NCI-H446 (cell line): ENCODE results near the gene RPL41.
"Not testable (repeated sequence)": the region's sequence is repeated elsewhere in the genome, so short reads cannot be mapped to it uniquely, and the experiment has no call there.

ENCODE experiments used
- DNase-seq, 2 experiments: peaks; one replicate each; lab custom pipeline; 2025; lab: John Stamatoyannopoulos, UW

The RPL41 gene

DNA sequence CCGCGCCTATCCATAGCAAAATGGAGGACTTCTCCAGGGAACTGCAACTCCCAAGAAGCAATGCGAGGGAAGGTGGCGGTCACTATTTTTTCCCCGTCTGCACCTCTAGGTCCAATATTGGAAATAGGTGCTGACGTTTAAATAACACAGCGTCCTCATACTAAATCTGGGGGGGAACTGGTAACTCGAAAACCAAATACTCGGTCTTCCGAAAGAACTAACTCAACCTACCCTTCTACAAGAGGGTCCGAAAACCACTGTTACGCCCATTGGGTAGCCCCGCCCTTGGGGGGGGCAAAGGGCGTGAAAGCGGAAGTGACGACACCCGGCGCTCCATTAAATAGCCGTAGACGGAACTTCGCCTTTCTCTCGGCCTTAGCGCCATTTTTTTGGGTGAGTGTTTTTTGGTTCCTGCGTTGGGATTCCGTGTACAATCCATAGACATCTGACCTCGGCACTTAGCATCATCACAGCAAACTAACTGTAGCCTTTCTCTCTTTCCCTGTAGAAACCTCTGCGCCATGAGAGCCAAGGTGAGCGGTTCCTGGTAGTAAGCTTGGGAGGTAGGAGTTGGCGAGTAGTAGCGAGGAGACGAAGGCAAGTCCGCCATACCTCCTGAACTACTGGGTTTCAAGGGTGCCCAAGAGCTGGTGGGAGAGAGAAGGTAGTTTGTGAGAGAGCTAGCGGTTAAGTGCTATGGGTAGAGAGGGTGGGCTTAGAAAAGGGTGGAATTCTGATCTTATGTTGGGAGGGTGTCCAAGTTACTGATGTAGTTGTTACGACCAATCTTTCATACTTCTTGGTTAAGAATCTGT lies at the start of gene RPL41:
Gene RPL41, plus strand, starts transcription at position 367 of the 815 bp plus-strand sequence.
- DNase-seq: peak; percentile 96

DNA sequence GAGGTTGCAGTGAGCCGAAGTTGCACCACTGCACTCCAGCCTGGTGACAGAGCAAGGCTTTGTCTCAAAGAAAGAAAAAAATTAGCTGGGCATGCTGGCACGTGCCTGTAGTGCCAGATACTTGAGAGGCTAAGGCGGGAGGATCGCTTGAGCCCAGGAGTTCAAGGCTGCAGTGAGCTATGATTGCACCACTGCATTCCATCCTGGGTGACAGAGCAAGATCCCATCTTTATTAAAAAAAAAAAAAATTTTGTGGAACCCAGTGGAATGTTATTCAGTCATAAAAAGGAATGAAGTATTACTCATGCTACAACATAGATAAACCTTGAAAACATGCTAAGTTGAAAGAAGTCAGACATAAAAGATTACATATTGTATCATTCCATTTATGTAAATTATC lies 44.8 kb upstream of the RPL41 start:
- no peak for DNase-seq

- no peak for DNase-seq
Measured at GRCh38 chr12:56074396-56074795, 42.0 kb upstream of the RPL41 start.

- DNase-seq: not testable (repeated sequence)
Measured at GRCh38 chr12:56077966-56078365, 38.5 kb upstream of the RPL41 start.

DNA sequence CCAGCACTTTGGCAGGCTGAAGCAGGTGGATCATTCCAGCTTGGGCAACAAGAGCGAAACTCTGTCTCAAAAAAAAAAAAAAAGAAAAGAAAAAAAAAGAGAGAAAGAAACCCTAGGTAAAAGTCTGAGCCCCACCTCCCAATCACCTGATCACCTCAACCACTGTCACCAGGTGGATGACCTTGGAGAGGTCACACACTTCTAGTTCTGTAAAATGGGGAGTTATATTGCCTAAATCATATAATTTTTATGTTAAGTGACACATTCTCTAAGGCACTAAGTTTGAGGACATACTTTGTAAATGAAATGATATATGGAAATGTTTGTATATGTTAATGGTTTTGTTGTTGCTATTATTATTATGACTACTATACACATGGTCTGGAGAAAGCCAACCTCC lies 38.0 kb upstream of the RPL41 start:
- DNase-seq: no peak

GRCh38 chr12:56078931-56079722 lies 37.3 kb upstream of the RPL41 start:
- peak; percentile 26 to 70 for DNase-seq

- peak; percentile 15 to 48 for DNase-seq
Measured at GRCh38 chr12:56079723-56080555, 36.5 kb upstream of the RPL41 start, which contains the start of gene ERBB3. Gene ERBB3, plus strand, starts transcription at chr12:56080165. Its CDS starts 136 bp downstream, at chr12:56080301.

DNA sequence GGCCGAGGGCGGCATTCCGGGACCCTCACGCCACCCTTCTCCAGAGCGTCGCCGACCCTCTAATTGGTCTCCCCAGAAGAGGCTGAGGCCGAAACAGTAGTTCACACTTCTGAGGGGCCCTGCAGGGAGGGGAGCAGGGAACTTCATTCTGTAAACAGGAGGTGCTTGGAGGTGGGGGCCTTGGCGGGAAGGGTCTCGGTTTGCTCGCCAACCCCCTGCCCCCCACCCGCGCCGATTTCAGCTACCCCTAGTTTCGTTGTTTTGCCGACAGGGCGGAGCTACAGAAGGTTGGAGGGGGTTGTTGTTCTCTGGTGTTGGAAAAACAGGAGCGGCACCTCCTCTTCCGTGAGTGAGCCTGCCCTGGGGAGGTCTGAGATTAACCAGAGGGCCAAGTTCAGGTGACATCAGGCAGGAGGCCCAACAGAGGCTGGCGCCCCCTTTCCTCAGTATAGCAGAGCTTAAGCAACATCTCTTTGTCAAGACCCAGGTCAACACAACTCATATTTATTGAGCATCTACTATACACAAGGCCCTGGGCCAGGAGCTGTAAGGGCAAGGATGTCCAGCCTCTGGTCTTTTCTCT lies 35.8 kb upstream of the RPL41 start:
- DNase-seq: no peak

- DNase-seq: no peak
Measured at GRCh38 chr12:56081393-56082347, 34.8 kb upstream of the RPL41 start.

DNA sequence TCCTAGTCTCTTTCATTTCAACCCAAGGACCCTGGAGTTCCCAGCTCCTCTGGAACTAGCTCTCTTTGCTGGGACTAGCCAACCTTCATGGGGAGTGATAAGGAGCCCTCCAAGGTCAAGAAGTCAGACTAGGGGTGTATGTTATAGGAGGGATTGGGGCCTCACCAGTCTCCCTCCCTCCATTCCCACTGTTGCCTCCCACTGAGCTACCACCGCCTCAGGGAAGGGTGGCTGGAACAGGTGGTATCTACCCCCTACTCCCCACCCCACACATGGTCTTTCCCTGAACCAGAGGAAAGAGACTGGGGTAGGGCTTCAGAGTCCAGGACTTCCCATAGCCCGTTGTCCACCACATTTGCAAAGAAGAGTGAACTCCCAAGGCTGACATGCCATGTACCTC lies 34.1 kb upstream of the RPL41 start:
- DNase-seq: no peak

GRCh38 chr12:56082967-56083366 lies 33.5 kb upstream of the RPL41 start:
- no peak for DNase-seq

DNA sequence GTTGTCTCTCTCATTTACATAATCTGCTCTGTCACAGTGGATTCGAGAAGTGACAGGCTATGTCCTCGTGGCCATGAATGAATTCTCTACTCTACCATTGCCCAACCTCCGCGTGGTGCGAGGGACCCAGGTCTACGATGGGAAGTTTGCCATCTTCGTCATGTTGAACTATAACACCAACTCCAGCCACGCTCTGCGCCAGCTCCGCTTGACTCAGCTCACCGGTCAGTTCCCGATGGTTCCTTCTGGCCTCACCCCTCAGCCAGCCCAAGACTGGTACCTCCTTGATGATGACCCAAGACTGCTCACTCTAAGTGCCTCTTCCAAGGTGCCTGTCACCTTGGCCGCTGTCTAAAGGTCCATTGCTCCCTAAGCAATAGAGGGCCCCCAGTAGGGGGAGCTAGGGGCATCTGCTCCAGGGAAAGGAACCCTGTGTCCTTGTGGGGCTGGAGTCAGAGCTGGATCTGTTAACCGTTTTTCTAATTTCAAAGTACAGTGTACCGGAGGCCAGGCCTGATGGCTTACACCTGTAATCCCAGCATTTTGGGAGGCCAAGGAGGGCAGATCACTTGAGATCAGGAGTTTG lies 31.4 kb upstream of the RPL41 start:
- peak in 1 of 2 experiments; percentile 14 for DNase-seq

DNA sequence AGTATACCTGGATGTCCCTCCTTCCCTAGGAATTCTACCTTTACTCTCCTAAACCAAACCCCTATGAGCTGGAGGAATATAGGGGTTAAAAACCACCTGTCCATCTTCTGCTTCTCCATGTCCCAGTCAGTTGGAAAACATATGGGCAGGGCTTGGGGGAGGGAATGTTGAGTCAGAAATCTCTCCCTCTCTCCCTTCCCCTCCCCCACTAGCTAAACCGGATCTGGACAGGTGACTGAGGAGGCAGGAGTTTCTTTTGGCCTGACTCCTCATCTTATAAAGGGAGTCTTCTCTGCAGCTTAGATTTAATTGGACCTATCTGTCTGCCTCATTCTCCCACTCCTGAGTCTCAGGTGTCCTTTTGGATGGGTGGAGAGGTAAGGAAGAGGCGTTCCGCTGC lies 30.3 kb upstream of the RPL41 start:
- no peak for DNase-seq

DNA sequence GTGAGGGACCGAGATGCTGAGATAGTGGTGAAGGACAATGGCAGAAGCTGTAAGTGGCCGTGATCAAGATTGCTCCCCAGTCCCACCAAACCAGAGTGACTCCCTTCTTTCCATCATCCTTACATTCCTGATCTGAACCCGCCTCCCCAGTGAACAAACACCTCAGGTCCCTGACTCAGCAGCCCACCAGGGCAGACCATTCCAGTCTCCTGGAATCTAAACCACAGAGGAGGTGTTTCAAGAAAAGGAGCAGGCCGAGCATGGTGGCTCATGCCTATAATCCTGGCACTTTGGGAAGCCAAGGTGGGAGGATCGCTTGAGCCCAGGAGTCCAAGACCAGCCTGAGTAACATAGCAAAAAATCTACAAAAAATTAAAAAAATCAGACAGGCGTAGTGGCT lies 29.8 kb upstream of the RPL41 start:
- DNase-seq: no peak

DNA sequence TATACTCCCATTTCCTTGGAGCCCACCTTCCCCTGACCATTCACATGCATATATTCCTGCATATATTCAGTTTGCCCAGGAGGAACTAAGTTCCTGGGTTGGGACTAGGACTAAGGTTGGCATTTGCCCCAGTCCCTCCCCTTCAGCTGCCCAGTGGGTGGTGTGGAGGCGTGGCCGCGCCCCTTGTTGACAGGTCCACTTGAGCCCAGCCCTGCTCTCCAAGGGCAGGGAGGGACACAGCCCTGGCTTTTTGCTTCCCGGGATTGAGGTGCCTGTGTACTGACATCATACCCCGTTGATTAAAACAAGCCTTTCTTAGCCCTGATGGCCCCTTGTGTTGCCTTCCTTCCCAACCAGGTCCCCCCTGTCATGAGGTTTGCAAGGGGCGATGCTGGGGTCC lies 29.2 kb upstream of the RPL41 start:
- DNase-seq: no peak

- DNase-seq: no peak
Measured at GRCh38 chr12:56097738-56098137, 18.7 kb upstream of the RPL41 start.

GRCh38 chr12:56098592-56098991 lies 17.8 kb upstream of the RPL41 start:
- no peak for DNase-seq

DNA sequence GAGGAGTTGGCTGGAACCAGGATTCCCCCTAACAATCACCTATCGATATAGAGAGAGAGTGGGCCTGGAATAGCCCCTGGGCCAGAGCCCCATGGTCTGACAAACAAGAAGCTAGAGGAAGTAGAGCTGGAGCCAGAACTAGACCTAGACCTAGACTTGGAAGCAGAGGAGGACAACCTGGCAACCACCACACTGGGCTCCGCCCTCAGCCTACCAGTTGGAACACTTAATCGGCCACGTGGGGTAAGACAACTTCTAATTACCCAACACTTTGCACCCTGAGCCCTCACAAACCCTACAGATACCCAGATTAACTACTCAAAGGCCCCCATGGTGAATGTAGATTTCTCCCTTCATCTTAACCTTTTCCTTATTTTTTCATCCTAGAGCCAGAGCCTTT lies 16.6 kb upstream of the RPL41 start:
- no peak for DNase-seq

DNA sequence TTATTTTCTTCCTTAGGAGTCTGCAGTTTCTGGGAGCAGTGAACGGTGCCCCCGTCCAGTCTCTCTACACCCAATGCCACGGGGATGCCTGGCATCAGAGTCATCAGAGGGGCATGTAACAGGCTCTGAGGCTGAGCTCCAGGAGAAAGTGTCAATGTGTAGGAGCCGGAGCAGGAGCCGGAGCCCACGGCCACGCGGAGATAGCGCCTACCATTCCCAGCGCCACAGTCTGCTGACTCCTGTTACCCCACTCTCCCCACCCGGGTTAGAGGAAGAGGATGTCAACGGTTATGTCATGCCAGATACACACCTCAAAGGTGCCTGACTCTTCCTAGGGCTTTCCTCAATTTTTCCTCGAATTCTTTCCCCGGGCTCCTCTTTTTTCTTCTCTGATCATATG lies 15.4 kb upstream of the RPL41 start:
- DNase-seq: no peak

GRCh38 chr12:56102683-56103065 lies 13.8 kb upstream of the RPL41 start:
- no peak for DNase-seq
